Gastroesophageal sphincter (tissue), 4 donors: Measurements from ENCODE around the gene PDE3A. TPM values are rescaled to one million over a fixed set of nuclear protein-coding genes. Genes with fewer than 3 reads are reported as not detected.

Experiments
- ATAC-seq: fragments of 150-250 bp; one replicate; pipeline ENCODE4 v1.9.1; 2016; ENCODE audit warnings: mild to moderate bottlenecking, moderate library complexity
- H3K27ac ChIP-seq, 4 donors: fragments of 200-600 bp; sonication (generic) in 3 of 4; 1 replicate in 3 of 4; 2 replicates in 1 of 4; pipeline ENCODE4 v1.5.1; 2016 to 2019
- H3K27me3 ChIP-seq: fragments of 200-600 bp; sonication (generic); one replicate; pipeline ENCODE4 v1.5.1; 2019
- H3K36me3 ChIP-seq, 2 donors: fragments of 200-600 bp; sonication (generic); one replicate each; pipeline ENCODE4 v1.5.1; 2019; ENCODE audit warnings: control low read depth in 1 of 2
- H3K4me1 ChIP-seq, 3 donors: fragments of 200-600 bp; sonication (generic); 1 replicate in 2 of 3; 2 replicates in 1 of 3; pipeline ENCODE4 v1.5.1; 2016 to 2019; ENCODE audit warnings: control low read depth in 2 of 3
- H3K4me3 ChIP-seq, 2 donors: fragments of 200-600 bp; sonication (generic); one replicate each; pipeline ENCODE4 v1.5.1; 2019; ENCODE audit warnings: mild to moderate bottlenecking in 1 of 2, moderate library complexity in 1 of 2
- H3K9me3 ChIP-seq, 3 donors: fragments of 200-600 bp; sonication (generic); one replicate each; pipeline ENCODE4 v1.5.1; 2017 to 2019; ENCODE audit warnings: control low read depth in 2 of 3
- CTCF ChIP-seq, 4 experiments: fragments of 200-600 bp in 2 of 4; fragments of 450-650 bp in 2 of 4; sonication (generic) in 1 of 4; IDR thresholded peaks; one replicate each; pipeline ENCODE4 v1.5.1; 2017 to 2019; ENCODE audit warnings: antibody characterized with exemption in 4 of 4, mild to moderate bottlenecking in 2 of 4, moderate library complexity in 2 of 4
- EP300 ChIP-seq: sonication (generic); formaldehyde crosslinking; IDR thresholded peaks from one replicate; pipeline ENCODE4 v1.6.1; 2017; ENCODE audit warnings: antibody characterized with exemption, mild to moderate bottlenecking
- POLR2A ChIP-seq, 2 donors: fragments of 450-650 bp; IDR thresholded peaks; one replicate each; pipeline ENCODE4 v1.6.1; 2017; ENCODE audit warnings: antibody characterized with exemption in 2 of 2, mild to moderate bottlenecking in 2 of 2, moderate library complexity in 1 of 2
- POLR2AphosphoS5 ChIP-seq: sonication (generic); formaldehyde crosslinking; IDR thresholded peaks from one replicate; pipeline ENCODE4 v1.6.1; 2017; ENCODE audit warnings: antibody characterized with exemption
- WGBS, 2 donors: methylation state at CpG; one replicate each; pipeline ENCODE4 v1.1.5; 2018; ENCODE audit warnings: low coverage in 1 of 2; 5-methylcytosine and 5-hydroxymethylcytosine counted together
- total RNA-seq, 4 donors: library from RNA; depleted of rRNA; stranded (reverse); fragments of >200 nt; gene quantifications; one replicate each; pipeline ENCODE4 v1.1.0, GENCODE V29; 2016

Gene PDE3A
- total RNA-seq, 4 donors from 2014 or later: 104 to 194 (median 139) TPM

- peaks cover 0 to 34% (median 3%) of the 10 kb centered on the region in 3 donors for H3K4me1 ChIP-seq
- H3K4me3 ChIP-seq: no peak overlapping the region
- 80 to 86% methylated on average over 2 of the region's 2 CpGs for WGBS, 2 donors
- H3K36me3 ChIP-seq: no peaks in the 10 kb centered on the region
- ATAC-seq: no peak
- H3K9me3 ChIP-seq: no peaks in the 10 kb centered on the region
- no peaks in the 10 kb centered on the region for H3K27me3 ChIP-seq
- H3K27ac ChIP-seq: no peak overlapping the region
- TF ChIP-seq CTCF (IDR thresholded peaks at IDR 0.05) (no peak), EP300 (no peak), POLR2AphosphoS5 (no peak), POLR2A (IDR thresholded peaks at IDR 0.05) (no peak)
Measured at GRCh38 chr12:20476551-20476950, 108.2 kb downstream of the PDE3A start.

GRCh38 chr12:20477255-20477654 lies 108.9 kb downstream of the PDE3A start:
- 64 to 82% methylated on average over 5 of the region's 5 CpGs for WGBS, 2 donors
- TF ChIP-seq POLR2AphosphoS5 (no peak), CTCF (IDR thresholded peaks at IDR 0.05) (no peak), EP300 (no peak), POLR2A (IDR thresholded peaks at IDR 0.05) (no peak)
- Histone ChIP-seq H3K4me3 (no peak overlapping the region), H3K27ac (no peak overlapping the region), H3K4me1 (peaks cover 0 to 32% (median 3%) of the 10 kb centered on the region in 3 donors), H3K27me3 (no peaks in the 10 kb centered on the region), H3K9me3 (no peaks in the 10 kb centered on the region), H3K36me3 (no peaks in the 10 kb centered on the region)
- ATAC-seq: no peak

GRCh38 chr12:20477672-20478071 lies 109.3 kb downstream of the PDE3A start:
- no peaks in the 10 kb centered on the region for H3K27me3 ChIP-seq
- H3K9me3 ChIP-seq: no peaks in the 10 kb centered on the region
- H3K36me3 ChIP-seq: no peaks in the 10 kb centered on the region
- peaks cover 0 to 32% (median 3%) of the 10 kb centered on the region in 3 donors for H3K4me1 ChIP-seq
- no peak for ATAC-seq
- WGBS, 2 donors: 49 to 82% methylated on average over 4 of the region's 4 CpGs
- TF ChIP-seq EP300 (no peak), POLR2AphosphoS5 (no peak), CTCF (IDR thresholded peaks at IDR 0.05) (no peak), POLR2A (IDR thresholded peaks at IDR 0.05) (no peak)
- no peak overlapping the region for H3K27ac ChIP-seq
- H3K4me3 ChIP-seq: no peak overlapping the region

- peaks cover 0 to 51% (median 0%) of the 10 kb centered on the region in 3 donors for H3K4me1 ChIP-seq
- no peak overlapping the region for H3K27ac ChIP-seq
- 63 to 69% methylated on average over 2 of the region's 2 CpGs for WGBS, 2 donors
- no peak overlapping the region for H3K4me3 ChIP-seq
- ATAC-seq: no peak
- H3K36me3 ChIP-seq: no peaks in the 10 kb centered on the region
- TF ChIP-seq EP300 (no peak), POLR2A (IDR thresholded peaks at IDR 0.05) (no peak), CTCF (IDR thresholded peaks at IDR 0.05) (no peak), POLR2AphosphoS5 (no peak)
- H3K9me3 ChIP-seq: no peaks in the 10 kb centered on the region
- no peaks in the 10 kb centered on the region for H3K27me3 ChIP-seq
Measured at GRCh38 chr12:20482491-20483054, 114.2 kb downstream of the PDE3A start.

- WGBS, 2 donors: 94% methylated on average over 1 of the region's 1 CpG
- H3K4me1 ChIP-seq: peaks cover 0 to 48% (median 0%) of the 10 kb centered on the region in 3 donors
Measured at GRCh38 chr12:20483776-20484175, 115.4 kb downstream of the PDE3A start.

More at GRCh38 chr12:20483776-20484175, 115.4 kb downstream of the PDE3A start:
- H3K36me3 ChIP-seq: no peaks in the 10 kb centered on the region
- H3K27me3 ChIP-seq: no peaks in the 10 kb centered on the region
- no peak for ATAC-seq
- no peaks in the 10 kb centered on the region for H3K9me3 ChIP-seq
- TF ChIP-seq EP300 (no peak), CTCF (IDR thresholded peaks at IDR 0.05) (no peak), POLR2AphosphoS5 (no peak)
- no peak overlapping the region for H3K27ac ChIP-seq
- no peak overlapping the region for H3K4me3 ChIP-seq
